ENCODE measurements around the gene OR52E5. TPM values are rescaled to one million over a fixed set of nuclear protein-coding genes. Genes with fewer than 3 reads are reported as not detected.

The OR52E5 gene
- total and polyA plus RNA-seq, 10 donors = not detected

DNA sequence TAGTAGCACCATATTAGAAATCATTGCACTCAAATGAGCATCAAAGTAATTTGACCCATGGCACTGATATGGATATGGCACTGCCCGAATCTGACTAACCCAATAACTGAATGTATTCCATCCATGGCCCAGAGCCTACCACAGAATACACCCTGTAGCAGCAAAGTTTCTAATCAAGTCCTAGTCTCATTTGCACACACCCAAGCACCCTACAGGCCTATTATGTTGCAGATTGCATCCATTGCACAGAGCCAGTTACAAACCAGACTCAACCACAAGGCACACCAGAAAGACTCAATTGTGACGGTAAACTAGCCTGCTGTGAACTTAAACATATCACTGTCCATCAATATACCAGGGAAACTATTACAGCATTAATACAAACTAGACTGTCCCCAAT is 6.5 kb downstream of the OR52E5 start:
- no peaks in the 10 kb centered on the region for H3K4me1 ChIP-seq
- H3K4me3 ChIP-seq = no peak overlapping the region
- H3K9me3 ChIP-seq = no peaks in the 10 kb centered on the region
- H3K36me3 ChIP-seq = no peaks in the 10 kb centered on the region
- TF ChIP-seq POLR2AphosphoS5 (IDR thresholded peaks at IDR 0.05) (no peak), POLR2A (IDR thresholded peaks at IDR 0.05) (no peak)
- TF ChIP-seq, protein P1, sequence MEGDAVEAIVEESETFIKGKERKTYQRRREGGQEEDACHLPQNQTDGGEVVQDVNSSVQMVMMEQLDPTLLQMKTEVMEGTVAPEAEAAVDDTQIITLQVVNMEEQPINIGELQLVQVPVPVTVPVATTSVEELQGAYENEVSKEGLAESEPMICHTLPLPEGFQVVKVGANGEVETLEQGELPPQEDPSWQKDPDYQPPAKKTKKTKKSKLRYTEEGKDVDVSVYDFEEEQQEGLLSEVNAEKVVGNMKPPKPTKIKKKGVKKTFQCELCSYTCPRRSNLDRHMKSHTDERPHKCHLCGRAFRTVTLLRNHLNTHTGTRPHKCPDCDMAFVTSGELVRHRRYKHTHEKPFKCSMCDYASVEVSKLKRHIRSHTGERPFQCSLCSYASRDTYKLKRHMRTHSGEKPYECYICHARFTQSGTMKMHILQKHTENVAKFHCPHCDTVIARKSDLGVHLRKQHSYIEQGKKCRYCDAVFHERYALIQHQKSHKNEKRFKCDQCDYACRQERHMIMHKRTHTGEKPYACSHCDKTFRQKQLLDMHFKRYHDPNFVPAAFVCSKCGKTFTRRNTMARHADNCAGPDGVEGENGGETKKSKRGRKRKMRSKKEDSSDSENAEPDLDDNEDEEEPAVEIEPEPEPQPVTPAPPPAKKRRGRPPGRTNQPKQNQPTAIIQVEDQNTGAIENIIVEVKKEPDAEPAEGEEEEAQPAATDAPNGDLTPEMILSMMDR (IDR thresholded peaks at IDR 0.05 in 8 of 11, conservative IDR thresholded peaks at IDR 0.05 in 3 of 11) = no peak
- no peak overlapping the region for H3K27ac ChIP-seq
- WGBS, 5 donors = 83 to 95% (median 86%) methylated on average over 2 of the region's 2 CpGs
- intact Hi-C loops (cut with DNase I; ENCODE audit: low total_unique reads) = no loop called here
- no peak for DNase-seq
- H3K27me3 ChIP-seq (replicated peaks in 1 of 7) = no peaks in the 10 kb centered on the region

DNA sequence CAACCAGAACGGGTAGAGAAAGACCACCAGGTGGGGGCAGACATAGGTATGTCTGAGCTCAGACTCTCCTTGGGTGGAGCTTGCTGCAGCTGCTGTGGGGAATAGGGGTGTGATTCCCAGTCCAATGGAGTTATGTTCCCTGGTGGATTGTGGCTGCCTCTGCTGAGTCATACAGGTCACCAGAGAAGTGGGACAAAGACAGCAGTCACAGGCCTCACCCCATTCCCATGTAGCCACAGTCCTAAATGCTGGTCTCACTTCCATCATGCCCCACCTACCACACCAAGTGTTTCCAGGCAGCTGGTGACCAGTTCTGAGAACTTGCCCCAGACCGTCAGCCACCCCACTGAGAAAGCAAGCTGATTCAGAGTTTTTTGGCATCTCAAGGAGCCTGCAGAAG is 17.5 kb downstream of the OR52E5 start:
- H3K4me1 ChIP-seq = no peaks in the 10 kb centered on the region
- H3K36me3 ChIP-seq = no peaks in the 10 kb centered on the region
- peaks cover 0 to 15% (median 4%) of the 10 kb centered on the region in 8 donors for H3K9me3 ChIP-seq
- no peak overlapping the region for H3K4me3 ChIP-seq
- H3K27ac ChIP-seq = no peak overlapping the region
- DNase-seq = no peak
- TF ChIP-seq POLR2A (IDR thresholded peaks at IDR 0.05) (no peak), POLR2AphosphoS5 (IDR thresholded peaks at IDR 0.05) (no peak)
- TF ChIP-seq, protein P1 (IDR thresholded peaks at IDR 0.05 in 8 of 11, conservative IDR thresholded peaks at IDR 0.05 in 3 of 11) = no peak
- intact Hi-C loops (cut with DNase I; ENCODE audit: low total_unique reads) = no loop called here
- H3K27me3 ChIP-seq (replicated peaks in 1 of 7) = peaks cover 0 to 8% (median 0%) of the 10 kb centered on the region in 7 donors
- 62 to 82% (median 79%) methylated on average over 2 of the region's 2 CpGs for WGBS, 5 donors

DNA sequence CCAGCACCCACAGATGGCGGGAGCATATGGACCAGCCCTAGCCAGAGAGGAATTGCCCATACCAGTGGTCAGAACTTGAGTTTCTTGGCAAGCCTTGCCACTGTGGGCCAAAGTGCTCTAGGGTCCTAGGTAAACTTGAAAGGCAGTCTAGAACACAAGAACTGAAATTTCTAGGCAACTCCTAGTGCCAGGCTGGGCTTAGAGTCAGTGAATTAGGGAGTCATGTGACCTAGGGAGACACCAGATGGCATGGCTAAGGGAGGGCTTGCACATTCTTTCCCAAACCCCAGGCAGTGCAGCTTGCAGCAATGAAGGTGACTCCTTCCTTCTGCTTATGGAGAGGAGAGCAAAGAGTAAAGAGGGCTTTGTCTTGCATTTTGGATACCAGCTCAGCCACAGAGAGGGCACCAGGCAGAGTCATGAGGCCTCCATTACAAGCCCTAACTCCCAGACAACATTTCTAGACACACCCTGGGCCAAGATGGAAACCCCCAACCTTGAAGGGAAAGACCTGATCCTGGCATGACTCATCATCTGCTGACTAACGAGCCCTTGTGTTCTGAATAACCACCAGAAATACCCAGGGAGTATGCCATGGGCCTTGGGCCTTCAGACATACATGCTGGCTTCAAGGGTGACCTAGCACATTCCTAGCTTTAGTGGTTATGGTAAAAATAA is 29.9 kb downstream of the OR52E5 start:
- 62 to 82% (median 74%) methylated on average over 2 of the region's 2 CpGs for WGBS, 5 donors
- Histone ChIP-seq H3K27ac (no peak overlapping the region), H3K27me3 (replicated peaks in 1 of 7) (no peaks in the 10 kb centered on the region), H3K36me3 (no peaks in the 10 kb centered on the region), H3K9me3 (peaks cover 0 to 40% (median 25%) of the 10 kb centered on the region in 8 donors), H3K4me3 (no peak overlapping the region), H3K4me1 (no peaks in the 10 kb centered on the region)
- no peak for TF ChIP-seq POLR2AphosphoS5 (IDR thresholded peaks at IDR 0.05)
- TF ChIP-seq, protein P1 (IDR thresholded peaks at IDR 0.05 in 8 of 11, conservative IDR thresholded peaks at IDR 0.05 in 3 of 11) = no peak
- TF ChIP-seq POLR2A (IDR thresholded peaks at IDR 0.05) = no peak
- DNase-seq = no peak
- intact Hi-C loops (cut with DNase I; ENCODE audit: low total_unique reads) = no loop called here

DNA sequence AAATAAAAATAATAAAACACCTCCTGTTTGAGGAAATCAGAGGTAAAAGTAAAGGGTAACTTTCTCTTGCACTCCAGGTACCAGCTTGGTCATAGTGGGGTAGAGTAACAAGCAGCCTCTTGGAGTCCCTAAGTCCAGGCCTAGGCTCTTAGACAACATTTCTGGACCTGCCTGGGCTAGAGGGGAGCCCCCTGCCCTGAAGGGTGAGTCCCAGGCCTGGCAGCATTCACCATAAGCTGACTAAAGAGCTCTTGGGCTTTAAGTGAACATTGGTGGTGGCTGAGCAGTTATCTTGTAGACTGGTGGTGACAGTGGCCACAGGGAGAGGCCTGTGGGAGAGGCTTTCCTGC is 30.4 kb downstream of the OR52E5 start:
- no peaks in the 10 kb centered on the region for H3K36me3 ChIP-seq
- no peak overlapping the region for H3K27ac ChIP-seq
- TF ChIP-seq, protein P1 (IDR thresholded peaks at IDR 0.05 in 8 of 11, conservative IDR thresholded peaks at IDR 0.05 in 3 of 11) = no peak
- no peak for TF ChIP-seq POLR2AphosphoS5 (IDR thresholded peaks at IDR 0.05)
- no peak overlapping the region for H3K4me3 ChIP-seq
- no peaks in the 10 kb centered on the region for H3K27me3 ChIP-seq (replicated peaks in 1 of 7)
- peaks cover 0 to 45% (median 28%) of the 10 kb centered on the region in 8 donors for H3K9me3 ChIP-seq
- no peaks in the 10 kb centered on the region for H3K4me1 ChIP-seq
- intact Hi-C loops (cut with DNase I; ENCODE audit: low total_unique reads) = no loop called here
- no peak for DNase-seq
